HG03342 (cell line): ENCODE results near the gene SNCA.

Experiments
- ATAC-seq: cut with Tn5 transposase; IDR thresholded peaks from one replicate; pipeline ENCODE4 v1.9.1; 2021; ENCODE audit warnings: mild to moderate bottlenecking, moderate library complexity; ENCODE audit not compliant: unreplicated experiment

The SNCA gene

GRCh38 chr4:89757154-89757719 lies 79.7 kb downstream of the SNCA start:
- no peak for ATAC-seq

- ATAC-seq: no peak
Measured at GRCh38 chr4:89755220-89755619, 81.7 kb downstream of the SNCA start.

GRCh38 chr4:89754531-89754930 lies 82.4 kb downstream of the SNCA start:
- no peak for ATAC-seq

DNA sequence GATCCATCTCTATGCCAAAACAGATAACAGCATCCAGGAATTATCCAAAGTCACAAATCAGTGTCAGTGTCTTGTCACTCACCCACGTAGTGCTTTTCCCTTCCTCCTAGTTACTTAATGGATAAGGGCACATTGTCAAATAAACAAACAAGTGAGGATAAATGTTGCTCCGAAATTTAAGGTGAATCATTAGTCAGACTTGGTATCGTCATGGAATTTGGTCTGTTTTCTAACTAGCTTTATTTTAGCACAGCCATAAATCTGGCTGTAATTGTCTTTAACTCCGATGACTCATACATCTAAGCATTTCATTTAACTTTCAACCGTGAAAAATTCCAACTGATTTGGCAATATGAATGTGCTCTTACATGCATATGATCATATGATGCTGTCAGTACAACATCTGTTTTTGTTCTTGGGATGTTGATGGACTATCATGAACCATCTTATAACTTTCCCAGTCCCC lies 83.3 kb downstream of the SNCA start:
- ATAC-seq: no peak

DNA sequence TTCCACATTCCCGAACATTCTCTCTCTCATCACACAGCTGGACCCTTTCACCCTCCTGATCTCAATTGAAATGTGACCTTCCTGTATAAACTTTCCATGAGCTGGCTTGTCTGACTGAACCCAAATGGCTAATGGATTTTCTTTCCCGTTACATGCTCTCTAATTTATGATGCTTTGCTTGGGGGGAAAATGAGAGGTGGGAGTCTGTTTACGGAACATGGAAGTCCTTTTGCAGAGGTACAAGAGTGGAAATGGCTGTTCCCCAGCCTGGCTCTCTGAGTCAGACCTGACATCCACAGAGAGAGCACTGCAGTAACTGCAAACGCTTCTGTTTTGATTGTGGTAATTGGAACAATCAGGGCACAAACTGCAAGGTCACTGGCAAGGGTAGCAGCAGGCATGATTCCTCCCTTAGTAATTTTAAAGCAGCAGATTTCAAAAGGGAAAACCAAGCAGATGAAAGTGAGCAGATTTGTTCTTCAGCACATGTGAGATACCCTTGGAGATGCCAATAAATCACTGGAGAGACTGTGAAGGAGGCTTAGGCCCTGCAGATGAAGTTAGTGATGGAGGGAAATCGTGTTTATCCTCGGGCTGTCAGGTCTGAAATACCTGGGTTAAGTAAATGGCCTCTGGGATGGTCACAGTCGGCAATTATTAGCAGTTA lies 83.9 kb downstream of the SNCA start:
- no peak for ATAC-seq

- ATAC-seq: no peak
Measured at GRCh38 chr4:89751416-89751815, 85.5 kb downstream of the SNCA start.

GRCh38 chr4:89746377-89746776 lies 90.6 kb downstream of the SNCA start:
- ATAC-seq: no peak

DNA sequence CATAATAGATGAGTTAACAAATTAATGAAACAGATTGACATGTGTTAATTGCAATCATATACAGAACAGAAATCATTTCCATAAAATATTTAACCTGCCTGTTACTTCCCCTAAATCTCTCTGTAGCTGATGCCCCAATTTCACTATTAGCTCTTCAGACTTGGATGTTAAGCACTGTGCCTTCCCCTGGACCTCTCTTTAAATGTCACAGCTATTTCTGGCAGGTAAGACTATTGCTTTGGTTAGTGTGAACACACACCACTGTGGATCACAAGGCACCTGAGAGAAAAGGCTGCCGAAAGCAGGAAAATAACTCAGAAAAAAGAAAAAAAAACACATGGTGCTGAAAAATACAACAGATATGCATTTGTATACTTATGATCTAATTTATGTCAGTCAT lies 91.3 kb downstream of the SNCA start:
- ATAC-seq: no peak

- no peak for ATAC-seq
Measured at GRCh38 chr4:89744914-89745313, 92.0 kb downstream of the SNCA start.

- no peak for ATAC-seq
Measured at GRCh38 chr4:89741768-89742167, 95.2 kb downstream of the SNCA start.

GRCh38 chr4:89739311-89739988 lies 97.5 kb downstream of the SNCA start:
- ATAC-seq: no peak

- no peak for ATAC-seq
Measured at GRCh38 chr4:89737888-89738287, 99.1 kb downstream of the SNCA start.

- no peak for ATAC-seq
Measured at GRCh38 chr4:89733946-89734345, 103.0 kb downstream of the SNCA start.

- ATAC-seq: no peak
Measured at GRCh38 chr4:89727238-89727637, 109.7 kb downstream of the SNCA start.

DNA sequence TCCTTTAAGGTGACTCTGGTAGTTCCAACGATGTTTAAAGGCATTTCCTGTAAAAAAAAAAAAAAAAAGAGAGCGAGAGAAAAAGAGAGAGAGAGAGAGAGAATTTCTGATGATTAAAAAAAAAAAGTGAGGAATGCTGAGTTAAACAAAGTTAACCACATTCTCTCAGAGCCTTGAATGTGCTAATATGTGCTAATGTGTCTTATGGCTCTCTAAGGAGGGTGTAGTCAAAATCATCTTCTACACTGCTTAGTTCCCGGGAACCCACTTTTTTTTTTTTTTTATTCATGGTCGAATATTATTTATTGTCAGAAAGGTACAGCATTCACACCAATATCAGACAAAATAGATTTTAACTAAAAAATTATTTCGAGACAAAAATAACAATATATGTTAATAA lies 111.7 kb downstream of the SNCA start:
- no peak for ATAC-seq

DNA sequence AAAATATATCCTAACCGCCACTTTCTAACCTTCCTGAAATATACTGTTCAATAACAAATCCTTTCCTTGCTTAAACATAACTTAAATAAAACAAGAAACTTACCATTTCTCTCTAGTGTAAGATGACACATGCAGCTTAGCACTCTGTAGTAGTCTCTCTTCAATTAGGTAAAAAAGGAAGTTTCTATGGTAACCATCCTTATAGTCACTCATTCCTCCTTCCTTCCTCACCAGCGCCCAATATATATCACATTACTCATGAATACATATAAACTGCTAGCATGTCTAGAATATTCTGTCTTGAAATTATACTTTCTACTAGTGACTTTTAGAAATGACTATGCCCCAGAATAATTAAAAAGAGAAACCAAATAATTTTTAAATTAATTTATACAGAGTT lies 112.2 kb downstream of the SNCA start:
- ATAC-seq: no peak

GRCh38 chr4:89723096-89723495 lies 113.9 kb downstream of the SNCA start:
- ATAC-seq: no peak

GRCh38 chr4:89722517-89722916 lies 114.4 kb downstream of the SNCA start:
- no peak for ATAC-seq

DNA sequence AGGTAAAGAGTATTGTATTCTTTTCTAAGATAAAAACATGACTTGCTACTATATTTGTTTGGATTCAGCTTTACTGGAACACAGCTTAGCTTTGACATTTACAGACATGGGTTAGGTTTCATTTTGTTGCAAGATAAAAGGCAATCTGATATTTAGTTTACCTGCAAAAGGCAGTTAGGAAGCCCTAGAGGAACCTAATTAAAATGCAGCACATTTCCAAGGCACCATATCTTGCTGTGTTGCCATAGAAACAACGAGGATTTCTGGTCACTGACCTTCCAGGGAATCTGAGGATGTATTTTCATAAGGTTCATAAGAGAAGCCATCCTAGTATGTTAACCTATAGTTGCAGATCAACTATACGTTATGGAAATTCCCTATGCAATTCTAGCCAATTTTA lies 116.0 kb downstream of the SNCA start:
- no peak for ATAC-seq

DNA sequence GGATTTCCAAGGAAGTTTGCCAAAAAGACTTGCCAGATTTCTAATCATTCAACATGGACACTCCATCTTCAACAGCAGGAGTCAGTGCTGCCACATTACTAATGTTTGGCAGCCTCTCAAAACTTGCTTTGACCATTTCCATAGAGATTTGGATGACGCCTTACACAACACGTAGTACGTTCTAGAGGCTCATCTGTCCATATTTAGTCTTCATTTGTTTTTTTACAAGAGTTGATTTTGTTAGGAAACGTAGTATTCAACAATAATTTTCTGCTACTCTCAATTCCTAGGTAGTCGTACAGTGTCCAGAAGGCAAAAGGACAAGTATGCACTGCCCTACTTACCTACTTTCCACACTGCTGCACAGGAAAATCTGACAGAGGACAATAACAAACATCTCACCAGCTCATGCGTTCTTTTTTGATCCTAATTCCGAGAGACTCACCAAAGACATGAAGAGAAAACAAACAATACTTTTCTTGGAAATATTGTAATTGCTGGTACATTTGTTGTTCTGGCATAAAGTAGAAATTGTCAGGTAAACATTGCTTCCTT lies 117.3 kb downstream of the SNCA start:
- ATAC-seq: no peak

DNA sequence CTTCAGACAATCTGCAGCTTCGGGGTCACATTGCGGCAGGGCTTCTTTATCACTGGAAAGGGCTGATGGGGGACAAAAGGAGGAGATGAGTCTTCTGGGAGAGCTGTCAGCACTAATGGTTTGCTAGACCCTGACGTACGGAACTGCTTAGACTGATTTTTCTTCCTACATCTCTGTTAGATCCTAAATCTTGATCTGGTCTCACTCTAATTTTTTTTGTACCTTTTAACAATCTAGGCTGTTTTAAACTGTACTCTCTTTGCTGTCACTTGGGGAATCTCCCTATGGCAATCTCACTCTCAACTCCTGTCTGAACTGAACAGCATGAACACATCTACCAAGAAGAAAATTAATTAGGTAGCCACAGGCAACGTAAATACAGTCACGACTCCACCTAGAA lies 120.1 kb downstream of the SNCA start:
- ATAC-seq: no peak

DNA sequence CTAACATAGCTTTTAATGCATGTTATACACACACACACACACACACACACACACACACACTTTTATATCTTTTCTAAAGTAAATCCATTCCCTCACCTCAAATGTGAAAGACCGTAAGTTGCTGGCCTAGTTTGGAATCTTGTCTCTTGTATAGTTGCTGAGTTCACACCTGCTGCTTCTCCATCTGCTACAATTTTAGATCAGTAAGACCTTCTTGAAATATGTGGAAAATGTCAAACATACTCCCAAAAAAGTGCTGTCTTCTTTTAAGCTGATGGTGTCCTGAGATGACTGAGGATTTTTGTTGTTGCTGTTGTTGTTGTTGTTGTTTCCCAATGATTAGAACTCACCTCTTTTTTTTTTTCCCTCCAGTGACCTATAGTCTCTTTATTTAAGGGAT lies 121.3 kb downstream of the SNCA start:
- no peak for ATAC-seq
